HepG2 (cell line): ENCODE measurements around the gene BTN1A1. TPM values are rescaled to one million over a fixed set of nuclear protein-coding genes. Genes with fewer than 3 reads are reported as not detected.
A peak's percentile ranks its signal among the peaks of the same experiment; 100 is the strongest.

Experiments
- FOXO1 ChIP-seq: sonication (generic); formaldehyde crosslinking; IDR thresholded peaks from 2 replicates; pipeline ENCODE4 v1.4.0; 2020; ENCODE audit warnings: missing genetic modification reagents
- FOXP1 ChIP-seq, 2 experiments: fragments of 450-650 bp in 1 of 2; IDR thresholded peaks; 2 replicates each; pipeline ENCODE4 v1.6.1; 2017 to 2018; ENCODE audit warnings: antibody characterized with exemption in 1 of 2
- HNF4G ChIP-seq, 2 experiments: sonication (generic) in 1 of 2; formaldehyde crosslinking in 1 of 2; IDR thresholded peaks; 2 replicates each; pipeline versions ENCODE4 v1.4.0 to v1.6.1; 2011 to 2020; ENCODE audit warnings: borderline replicate concordance in 2 of 2, low read depth in 2 of 2, mild to moderate bottlenecking in 2 of 2, low read length in 1 of 2, missing genetic modification reagents in 1 of 2, moderate library complexity in 1 of 2
- KDM5A ChIP-seq: fragments of 200-600 bp; sonication (generic); IDR thresholded peaks from 2 replicates; pipeline ENCODE4 v1.7.0; 2018; ENCODE audit warnings: antibody characterized with exemption, mild to moderate bottlenecking, low read length, borderline replicate concordance
- NAIF1 ChIP-seq: sonication (generic); formaldehyde crosslinking; IDR thresholded peaks from 2 replicates; pipeline ENCODE4 v1.5.0; 2020; ENCODE audit warnings: mild to moderate bottlenecking, missing genetic modification reagents, borderline replicate concordance
- PHF8 ChIP-seq: sonication (generic); formaldehyde crosslinking; IDR thresholded peaks from 2 replicates; pipeline ENCODE4 v1.5.0; 2020; ENCODE audit warnings: missing genetic modification reagents
- REXO4 ChIP-seq: sonication (generic); formaldehyde crosslinking; IDR thresholded peaks from 2 replicates; pipeline ENCODE4 v1.8.0; 2022; ENCODE audit warnings: missing genetic modification reagents, mild to moderate bottlenecking, borderline replicate concordance
- SSRP1 ChIP-seq: IDR thresholded peaks from 2 replicates; pipeline ENCODE4 v1.6.1; 2016; ENCODE audit warnings: control low read depth
- TBL1XR1 ChIP-seq: fragments of 150-350 bp; IDR thresholded peaks from 2 replicates; pipeline ENCODE4 v1.6.1; 2014; ENCODE audit warnings: borderline replicate concordance, low read length; ENCODE audit not compliant: partially characterized antibody
- TRIM24 ChIP-seq: sonication (generic); formaldehyde crosslinking; IDR thresholded peaks from 2 replicates; pipeline ENCODE4 v1.8.0; 2022; ENCODE audit warnings: mild to moderate bottlenecking, missing genetic modification reagents
- ZFP82 ChIP-seq: sonication (generic); formaldehyde crosslinking; IDR thresholded peaks from 2 replicates; pipeline ENCODE4 v1.5.1; 2020; ENCODE audit warnings: mild to moderate bottlenecking, missing genetic modification reagents, borderline replicate concordance
- ZMYM4 ChIP-seq: sonication (generic); formaldehyde crosslinking; IDR thresholded peaks from 2 replicates; pipeline ENCODE4 v1.8.1; 2023; ENCODE audit warnings: mild to moderate bottlenecking, missing genetic modification reagents
- ZNF18 ChIP-seq: sonication (generic); formaldehyde crosslinking; IDR thresholded peaks from 2 replicates; pipeline ENCODE4 v1.8.0; 2022; ENCODE audit warnings: mild to moderate bottlenecking, missing genetic modification reagents; ENCODE audit not compliant: insufficient replicate concordance
- ZNF251 ChIP-seq: sonication (generic); formaldehyde crosslinking; IDR thresholded peaks from 2 replicates; pipeline ENCODE4 v1.9.0; 2021; ENCODE audit warnings: mild to moderate bottlenecking, missing genetic modification reagents
- ZNF253 ChIP-seq: sonication (generic); formaldehyde crosslinking; IDR thresholded peaks from 2 replicates; pipeline ENCODE4 v1.8.0; 2022; ENCODE audit warnings: mild to moderate bottlenecking, missing genetic modification reagents, borderline replicate concordance
- ZNF543 ChIP-seq: sonication (generic); formaldehyde crosslinking; IDR thresholded peaks from 2 replicates; pipeline ENCODE4 v1.4.0; 2020; ENCODE audit warnings: mild to moderate bottlenecking, missing genetic modification reagents
- polyA plus RNA-seq, 8 experiments: library from polyadenylated mRNA; depleted of rRNA in 3 of 8; stranded (reverse) in 7 of 8; unstranded in 1 of 8; fragments of >200 nt; fragmentation: Illumina TruSeq in 4 of 8; extraction: Trizol in 4 of 8; gene quantifications; 2 replicates each; pipeline versions ENCODE4 v1.2.1 to v1.2.3, GENCODE V29; 2011 to 2016; ENCODE audit warnings: low read depth in 4 of 8, missing spikeins in 1 of 8, mixed read lengths in 1 of 8; ENCODE audit not compliant: insufficient read depth in 1 of 8
- total RNA-seq, 5 experiments: library from RNA; depleted of rRNA; stranded (reverse); fragments of >200 nt; fragmentation: Illumina TruSeq; extraction: Trizol; gene quantifications; 2 replicates each; pipeline ENCODE4 v1.2.3, GENCODE V29; 2016; ENCODE audit warnings: low read depth in 1 of 5
- TF ChIP-seq, protein P1 (sequence below): sonication (generic); formaldehyde crosslinking; IDR thresholded peaks from 2 replicates; pipeline ENCODE4 v1.5.0; 2020; ENCODE audit warnings: mild to moderate bottlenecking, missing genetic modification reagents
- TF ChIP-seq, protein P2 (sequence below): sonication (generic); formaldehyde crosslinking; IDR thresholded peaks from 2 replicates; pipeline ENCODE4 v1.4.0; 2020; ENCODE audit warnings: mild to moderate bottlenecking, low read depth, missing genetic modification reagents

Gene BTN1A1
- total and polyA plus RNA-seq, 2 of the 13 experiments (the other 11 are each of a cell fraction or from before 2014, with no cell fraction given), result 0.04 TPM; not detected in 1

- TF ChIP-seq HNF4G (IDR thresholded peaks at IDR 0.05; ENCODE audit: borderline replicate concordance, low read depth, low read length), result no peak
- no peak for TF ChIP-seq HNF4G (CRISPR knock-in tag; IDR thresholded peaks at IDR 0.05; ENCODE audit: borderline replicate concordance, low read depth)
- 0 out of 2 replicates have a peak, but pooled peaks have one; percentile 17 for TF ChIP-seq ZNF543 (CRISPR knock-in tag)
- TF ChIP-seq KDM5A, result 0 out of 2 replicates have a peak, but pooled peaks have one; percentile 1
- no peak for TF ChIP-seq FOXO1 (CRISPR knock-in tag)
- TF ChIP-seq NAIF1, result 0 out of 2 replicates have a peak, but pooled peaks have one; percentile 54
- TF ChIP-seq, protein P1, sequence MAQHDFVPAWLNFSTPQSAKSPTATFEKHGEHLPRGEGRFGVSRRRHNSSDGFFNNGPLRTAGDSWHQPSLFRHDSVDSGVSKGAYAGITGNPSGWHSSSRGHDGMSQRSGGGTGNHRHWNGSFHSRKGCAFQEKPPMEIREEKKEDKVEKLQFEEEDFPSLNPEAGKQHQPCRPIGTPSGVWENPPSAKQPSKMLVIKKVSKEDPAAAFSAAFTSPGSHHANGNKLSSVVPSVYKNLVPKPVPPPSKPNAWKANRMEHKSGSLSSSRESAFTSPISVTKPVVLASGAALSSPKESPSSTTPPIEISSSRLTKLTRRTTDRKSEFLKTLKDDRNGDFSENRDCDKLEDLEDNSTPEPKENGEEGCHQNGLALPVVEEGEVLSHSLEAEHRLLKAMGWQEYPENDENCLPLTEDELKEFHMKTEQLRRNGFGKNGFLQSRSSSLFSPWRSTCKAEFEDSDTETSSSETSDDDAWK, result no peak
- no peak for TF ChIP-seq FOXP1 (IDR thresholded peaks at IDR 0.05)
- no peak for TF ChIP-seq FOXP1 (CRISPR knock-in tag; IDR thresholded peaks at IDR 0.05)
- 0 out of 2 replicates have a peak, but pooled peaks have one; percentile 2 for TF ChIP-seq PHF8 (CRISPR knock-in tag)
- TF ChIP-seq, protein P2, sequence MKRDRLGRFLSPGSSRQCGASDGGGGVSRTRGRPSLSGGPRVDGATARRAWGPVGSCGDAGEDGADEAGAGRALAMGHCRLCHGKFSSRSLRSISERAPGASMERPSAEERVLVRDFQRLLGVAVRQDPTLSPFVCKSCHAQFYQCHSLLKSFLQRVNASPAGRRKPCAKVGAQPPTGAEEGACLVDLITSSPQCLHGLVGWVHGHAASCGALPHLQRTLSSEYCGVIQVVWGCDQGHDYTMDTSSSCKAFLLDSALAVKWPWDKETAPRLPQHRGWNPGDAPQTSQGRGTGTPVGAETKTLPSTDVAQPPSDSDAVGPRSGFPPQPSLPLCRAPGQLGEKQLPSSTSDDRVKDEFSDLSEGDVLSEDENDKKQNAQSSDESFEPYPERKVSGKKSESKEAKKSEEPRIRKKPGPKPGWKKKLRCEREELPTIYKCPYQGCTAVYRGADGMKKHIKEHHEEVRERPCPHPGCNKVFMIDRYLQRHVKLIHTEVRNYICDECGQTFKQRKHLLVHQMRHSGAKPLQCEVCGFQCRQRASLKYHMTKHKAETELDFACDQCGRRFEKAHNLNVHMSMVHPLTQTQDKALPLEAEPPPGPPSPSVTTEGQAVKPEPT (CRISPR knock-in tag), result no peak
- TF ChIP-seq ZMYM4 (CRISPR knock-in tag), result peak; percentile 1; the same call in 1 of the 2 replicates
- TF ChIP-seq ZFP82 (CRISPR knock-in tag), result 0 out of 2 replicates have a peak, but pooled peaks have one; percentile 84
- TF ChIP-seq TRIM24 (CRISPR knock-in tag), result no peak
- TF ChIP-seq SSRP1 (CRISPR knock-in tag), result no peak
- no peak for TF ChIP-seq REXO4 (CRISPR knock-in tag)
- no peak for TF ChIP-seq ZNF251
- peak; percentile 15 for TF ChIP-seq ZNF18 (CRISPR knock-in tag)
- no peak for TF ChIP-seq ZNF253 (CRISPR knock-in tag)
- TF ChIP-seq TBL1XR1, result no peak
Measured at GRCh38 chr6:26474439-26474881, 25.6 kb upstream of the BTN1A1 start (continued).
